H1 (cell line): ENCODE results near the gene TTC38. TPM values are rescaled to one million over a fixed set of nuclear protein-coding genes. Genes with fewer than 3 reads are reported as not detected.

ENCODE experiments used
- CTCF ChIA-PET: fragments of 300-600 bp; sonication (Branson Sonifier 250); formaldehyde crosslinking; loops from one replicate; lab custom pipeline; 2021; ENCODE audit not compliant: partially characterized antibody; lab: Charles Lee
- POLR2A ChIA-PET: fragments of 300-600 bp; sonication (Branson Sonifier 250); formaldehyde crosslinking; loops from one replicate; lab custom pipeline; 2021; ENCODE audit warnings: inconsistent platforms; ENCODE audit not compliant: partially characterized antibody; lab: Charles Lee
- DNase-seq, 2 experiments: peaks; one replicate each; pipeline versions ENCODE4 v3.0.0 to v3.0.0-alpha.2; 2010 to 2022; ENCODE audit warnings: low spot score in 2 of 2, low read depth in 1 of 2, mixed read lengths in 1 of 2
- FAIRE-seq: peaks from 2 replicates; lab custom pipeline; 2011; peaks lifted over from hg19 to GRCh38; lab: Jason Lieb, UNC
- H2AFZ ChIP-seq: 2 replicates; pipeline ENCODE4 v1.8.1; 2012; ENCODE audit warnings: low read length, inconsistent platforms
- H2AK5ac ChIP-seq: 2 replicates; pipeline ENCODE4 v1.6.1; 2013; ENCODE audit warnings: low read depth, low read length
- H2BK120ac ChIP-seq: replicated peaks from 2 replicates; pipeline ENCODE3; 2013; ENCODE audit warnings: low read depth, low read length, inconsistent platforms
- H2BK12ac ChIP-seq: 2 replicates; pipeline ENCODE4 v1.6.1; 2013; ENCODE audit warnings: low read depth, low read length
- H2BK15ac ChIP-seq: 2 replicates; pipeline ENCODE4 v1.6.1; 2013; ENCODE audit warnings: low read length
- H2BK20ac ChIP-seq: 2 replicates; pipeline ENCODE4 v1.6.1; 2013; ENCODE audit warnings: low read length
- H2BK5ac ChIP-seq: 2 replicates; pipeline ENCODE4 v1.6.1; 2013; ENCODE audit warnings: low read depth, low read length
- H3K14ac ChIP-seq: 2 replicates; pipeline ENCODE4 v1.6.1; 2013; ENCODE audit warnings: inconsistent platforms; ENCODE audit not compliant: insufficient read length
- H3K18ac ChIP-seq: 2 replicates; pipeline ENCODE4 v1.6.1; 2013; ENCODE audit warnings: low read length; ENCODE audit errors: extremely low read depth
- H3K23ac ChIP-seq: 2 replicates; pipeline ENCODE4 v1.6.1; 2013; ENCODE audit warnings: inconsistent platforms; ENCODE audit not compliant: insufficient read length
- H3K23me2 ChIP-seq: 2 replicates; pipeline ENCODE4 v1.6.1; 2013; ENCODE audit warnings: low read depth, low read length
- H3K27ac ChIP-seq: 2 replicates; pipeline ENCODE4 v1.6.1; 2011; ENCODE audit warnings: low read depth, low read length, inconsistent platforms
- H3K27me3 ChIP-seq, 4 experiments: replicated peaks in 1 of 4; 1 replicate in 1 of 4; 2 replicates in 3 of 4; pipeline versions ENCODE4 v1.6.1 to v1.8.1; 2011 to 2013; ENCODE audit warnings: low read length in 3 of 4, mild to moderate bottlenecking in 3 of 4, inconsistent platforms in 2 of 4, mixed read lengths in 2 of 4, moderate library complexity in 1 of 4; ENCODE audit not compliant: control insufficient read depth in 3 of 4, insufficient read depth in 3 of 4; ENCODE audit errors: extremely low read depth in 1 of 4
- H3K36me3 ChIP-seq, 4 experiments: 2 replicates each; pipeline versions ENCODE4 v1.6.1 to v1.8.1; 2011 to 2013; ENCODE audit warnings: mild to moderate bottlenecking in 4 of 4, low read length in 3 of 4, moderate library complexity in 2 of 4, control low read depth in 1 of 4, inconsistent platforms in 1 of 4; ENCODE audit not compliant: insufficient read depth in 4 of 4, control insufficient read depth in 2 of 4
- H3K4ac ChIP-seq: replicated peaks from 2 replicates; pipeline ENCODE3; 2013; ENCODE audit warnings: low read length, low read depth, mixed read lengths, inconsistent platforms; ENCODE audit not compliant: insufficient read length
- H3K4me1 ChIP-seq, 4 experiments: replicated peaks in 1 of 4; 1 replicate in 1 of 4; 2 replicates in 3 of 4; pipeline versions ENCODE4 v1.6.1 to v1.8.1; 2011 to 2013; ENCODE audit warnings: low read length in 3 of 4, inconsistent platforms in 2 of 4, mixed read lengths in 1 of 4; ENCODE audit not compliant: insufficient read depth in 4 of 4, control insufficient read depth in 3 of 4
- H3K4me2 ChIP-seq, 2 experiments: 2 replicates each; pipeline versions ENCODE4 v1.6.1 to v1.8.1; 2011 to 2013; ENCODE audit warnings: low read depth in 2 of 2, low read length in 2 of 2, control low read depth in 1 of 2, inconsistent platforms in 1 of 2, mild to moderate bottlenecking in 1 of 2; ENCODE audit not compliant: insufficient read depth in 1 of 2
- H3K4me3 ChIP-seq, 4 experiments: fragments of 200-600, 300-600 bp in 1 of 4; sonication (generic), shearing (Covaris generic), sonication (Bioruptor Twin) in 1 of 4; 2 replicates each; pipeline versions ENCODE4 v1.5.1 to v1.8.1; 2011 to 2016; ENCODE audit warnings: low read length in 4 of 4, low read depth in 3 of 4, control low read depth in 2 of 4, inconsistent platforms in 2 of 4, mild to moderate bottlenecking in 2 of 4, mixed read lengths in 1 of 4, moderate library complexity in 1 of 4; ENCODE audit not compliant: insufficient read depth in 2 of 4; ENCODE audit errors: extremely low read depth in 1 of 4
- H3K56ac ChIP-seq: replicated peaks from 2 replicates; pipeline ENCODE3; 2013; ENCODE audit warnings: low read depth, mild to moderate bottlenecking, mixed read lengths, low read length, inconsistent platforms; ENCODE audit not compliant: insufficient read length
- H3K79me1 ChIP-seq: 2 replicates; pipeline ENCODE4 v1.6.1; 2013; ENCODE audit warnings: low read depth, low read length, control low read depth
- H3K79me2 ChIP-seq, 2 experiments: 2 replicates each; pipeline versions ENCODE4 v1.6.1 to v1.8.1; 2012 to 2013; ENCODE audit warnings: low read length in 2 of 2, mild to moderate bottlenecking in 2 of 2, inconsistent platforms in 1 of 2; ENCODE audit not compliant: insufficient read depth in 2 of 2, control insufficient read depth in 1 of 2
- H3K9ac ChIP-seq, 4 experiments: replicated peaks in 1 of 4; 1 replicate in 1 of 4; 2 replicates in 3 of 4; pipeline versions ENCODE4 v1.6.1 to v1.8.1; 2011 to 2013; ENCODE audit warnings: low read depth in 3 of 4, low read length in 3 of 4, control low read depth in 2 of 4, mild to moderate bottlenecking in 2 of 4, moderate library complexity in 2 of 4, inconsistent platforms in 1 of 4; ENCODE audit errors: extremely low read depth in 1 of 4
- H3K9me3 ChIP-seq, 2 experiments: 2 replicates each; pipeline versions ENCODE4 v1.6.1 to v1.8.1; 2012 to 2013; ENCODE audit warnings: mild to moderate bottlenecking in 2 of 2, moderate library complexity in 2 of 2, control low read depth in 1 of 2, inconsistent platforms in 1 of 2, low read depth in 1 of 2, low read length in 1 of 2, mixed read lengths in 1 of 2; ENCODE audit not compliant: insufficient read depth in 2 of 2
- H4K20me1 ChIP-seq, 2 experiments: replicated peaks in 1 of 2; 2 replicates each; pipeline versions ENCODE3 to v1.8.1; 2011 to 2013; ENCODE audit warnings: inconsistent platforms in 2 of 2, low read length in 2 of 2, mild to moderate bottlenecking in 1 of 2; ENCODE audit not compliant: insufficient read depth in 2 of 2, control insufficient read depth in 1 of 2
- H4K5ac ChIP-seq: 2 replicates; pipeline ENCODE4 v1.6.1; 2013; ENCODE audit warnings: low read length, low read depth, mixed read lengths, inconsistent platforms; ENCODE audit not compliant: insufficient read length
- H4K8ac ChIP-seq: 2 replicates; pipeline ENCODE4 v1.8.0; 2013; ENCODE audit warnings: mild to moderate bottlenecking, moderate library complexity, low read length, inconsistent platforms; ENCODE audit not compliant: insufficient read depth; ENCODE audit errors: extremely low read depth
- H4K91ac ChIP-seq: replicated peaks from 2 replicates; pipeline ENCODE3; 2013; ENCODE audit warnings: low read length, mixed read lengths, inconsistent platforms; ENCODE audit not compliant: insufficient read length
- ASH2L ChIP-seq: fragments of 200-600, 300-600 bp; sonication (generic); IDR thresholded peaks from one replicate; pipeline ENCODE4 v1.7.1; 2017; ENCODE audit warnings: low read length
- E2F6 ChIP-seq: IDR thresholded peaks from 2 replicates; pipeline ENCODE4 v1.6.1; 2012; ENCODE audit warnings: inconsistent platforms
- JUND ChIP-seq: IDR thresholded peaks from 2 replicates; pipeline ENCODE4 v1.6.1; 2011; ENCODE audit warnings: mild to moderate bottlenecking, improper control_type of control experiment, low read length
- POU5F1 ChIP-seq: IDR thresholded peaks from 2 replicates; pipeline ENCODE4 v1.6.1; 2011; ENCODE audit warnings: low read depth, mild to moderate bottlenecking, low read length, moderate library complexity
- SIX5 ChIP-seq: IDR thresholded peaks from 2 replicates; pipeline ENCODE4 v1.6.1; 2011; ENCODE audit warnings: mild to moderate bottlenecking, low read depth, low read length
- YY1 ChIP-seq: IDR thresholded peaks from 2 replicates; pipeline ENCODE4 v1.6.1; 2011; ENCODE audit warnings: low read depth, mild to moderate bottlenecking, low read length
- WGBS, 2 experiments: shearing (Covaris generic) in 1 of 2; methylation state at CpG; one replicate each; pipeline versions ENCODE4 v1.1.6 to v1.1.7; 2013 to 2015; ENCODE audit warnings: low lambda C conversion rate in 2 of 2, mixed read lengths in 2 of 2, inconsistent platforms in 1 of 2, low coverage in 1 of 2, missing lambda C conversion rate in 1 of 2; ENCODE audit not compliant: insufficient replicate concordance in 2 of 2, insufficient coverage in 1 of 2, insufficient read length in 1 of 2; ENCODE audit errors: extremely low coverage in 1 of 2, missing lambda C conversion rate in 1 of 2; 5-methylcytosine and 5-hydroxymethylcytosine counted together
- polyA plus RNA-seq, 7 experiments: library from polyadenylated mRNA; depleted of rRNA in 3 of 7; stranded (reverse) in 5 of 7; unstranded in 2 of 7; fragments of >200 nt in 5 of 7; fragments of 200-250 nt in 2 of 7; gene quantifications; 1 replicate in 5 of 7; 2 replicates in 1 of 7; 4 replicates in 1 of 7; pipeline versions ENCODE4 v1.2.1 to v1.2.3, GENCODE V29; 2011 to 2013; ENCODE audit warnings: missing spikeins in 2 of 7, mixed read lengths in 2 of 7
- total RNA-seq: library from RNA; stranded (reverse); fragmentation: NEBNext Ultra II Directional; extraction: Animal tissue kit (Norgen Biotek cat#: 25700); gene quantifications from 2 replicates; pipeline ENCODE4 v1.2.1, GENCODE V29; 2021

Gene TTC38
- total and polyA plus RNA-seq, 2 of the 8 experiments (the other 6 are each of a cell fraction or from before 2014, with no cell fraction given): 25.3 to 34.8 TPM

DNA sequence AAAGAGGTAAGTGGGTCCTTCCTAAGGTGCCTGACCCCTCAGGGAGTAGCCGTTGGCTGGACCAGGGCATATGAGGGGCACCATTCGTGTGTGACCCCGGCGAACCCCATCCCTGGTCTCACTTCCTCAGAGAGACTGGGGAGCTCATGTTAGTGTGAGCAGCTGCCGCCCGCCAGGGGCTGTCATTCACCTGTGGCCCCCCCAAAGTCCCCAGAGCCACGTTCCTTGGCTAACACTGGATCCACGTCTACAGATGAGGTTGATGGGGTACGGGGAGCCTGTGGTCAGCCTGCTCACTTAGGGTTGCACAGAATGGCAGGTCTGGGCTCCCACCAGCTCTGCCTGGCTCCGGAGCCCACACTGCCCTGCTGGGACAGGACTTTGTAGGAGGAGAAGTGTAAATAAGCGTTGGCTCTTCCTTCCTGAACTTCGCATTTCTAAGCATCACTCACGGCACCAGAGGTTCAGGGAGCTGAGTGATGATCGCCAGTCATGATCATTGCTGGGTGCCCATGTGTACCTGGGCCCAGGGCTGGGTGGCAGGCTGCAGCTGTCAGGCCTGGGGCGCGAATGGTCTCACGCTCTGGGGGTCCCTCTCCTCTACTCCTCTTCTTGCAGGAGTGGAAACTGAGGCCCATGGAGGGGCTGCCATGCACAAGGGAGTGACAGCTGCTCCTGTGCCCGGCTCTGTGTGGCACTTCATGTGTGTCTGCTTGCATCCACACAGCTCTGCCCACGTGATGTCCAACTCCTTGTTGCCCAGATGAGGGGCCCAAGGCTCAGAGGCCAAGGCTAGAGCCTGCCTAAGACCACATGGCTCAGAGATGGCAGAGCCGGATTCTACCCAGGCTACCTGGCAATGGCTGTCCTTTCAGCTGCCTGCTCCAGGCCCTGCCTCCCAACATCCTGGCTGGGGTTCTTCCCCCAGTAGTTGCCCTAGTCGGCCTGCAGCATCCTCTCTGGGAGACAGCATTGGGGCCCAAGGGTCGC, 11.1 kb downstream of the TTC38 start:
- Histone ChIP-seq H2BK20ac (no peak overlapping the region), H4K8ac (no peak overlapping the region), H3K4me1 (no peaks in the 10 kb centered on the region), H3K4me3 (no peak overlapping the region), H2BK120ac (no peak overlapping the region), H3K9ac (no peak overlapping the region), H3K27ac (no peak overlapping the region), H4K5ac (no peak overlapping the region), H3K23me2 (no peaks in the 10 kb centered on the region), H3K4ac (no peak overlapping the region), H3K79me1 (no peaks in the 10 kb centered on the region), H4K20me1 (peaks cover 0 to 3% of the 10 kb centered on the region in 2 experiments), H3K27me3 (no peaks in the 10 kb centered on the region), H3K14ac (no peak overlapping the region), H2AFZ (no peak overlapping the region), H2BK5ac (no peak overlapping the region), H3K9me3 (no peaks in the 10 kb centered on the region), H2BK15ac (no peak overlapping the region), H3K23ac (no peak overlapping the region), H3K56ac (no peak overlapping the region), H4K91ac (no peak overlapping the region), H2AK5ac (no peak overlapping the region), H3K18ac (no peak overlapping the region), H3K36me3 (peaks cover 6 to 19% (median 12%) of the 10 kb centered on the region in 4 experiments; a peak in 6 of 8 replicates), H2BK12ac (no peak overlapping the region), H3K4me2 (no peak overlapping the region), H3K79me2 (no peaks in the 10 kb centered on the region)
- WGBS, 2 experiments: 90% methylated on average over 21 of the region's 22 CpGs; no CpG with 5 or more reads in 1 of the 2 experiments
- ChIA-PET CTCF (interaction anchor here (1.5 kb wide), 1 partner anchor 157 kb away, joined by 6 read pairs; no protein-coding TSS in a partner anchor), POLR2A (interaction anchor here (0.5 to 2.4 kb wide), 5 partner anchors 9 to 25 kb away, joined by 3 to 13 read pairs (median 4); partner anchors contain the start of gene TTC38)
- FAIRE-seq (no peak), DNase-seq (no peak)
- TF ChIP-seq POU5F1: no peak
- no peak for TF ChIP-seq E2F6
- no peak for TF ChIP-seq JUND
- no peak for TF ChIP-seq YY1
- no peak for TF ChIP-seq SIX5
- TF ChIP-seq ASH2L: no peak
